HG02884 (cell line): ENCODE measurements around the gene CEP250.

ENCODE experiments used
- ATAC-seq: cut with Tn5 transposase; IDR thresholded peaks from one replicate; pipeline ENCODE4 v1.9.1; 2021; ENCODE audit warnings: mild to moderate bottlenecking, moderate library complexity; ENCODE audit not compliant: unreplicated experiment

CEP250 gene, protein sequence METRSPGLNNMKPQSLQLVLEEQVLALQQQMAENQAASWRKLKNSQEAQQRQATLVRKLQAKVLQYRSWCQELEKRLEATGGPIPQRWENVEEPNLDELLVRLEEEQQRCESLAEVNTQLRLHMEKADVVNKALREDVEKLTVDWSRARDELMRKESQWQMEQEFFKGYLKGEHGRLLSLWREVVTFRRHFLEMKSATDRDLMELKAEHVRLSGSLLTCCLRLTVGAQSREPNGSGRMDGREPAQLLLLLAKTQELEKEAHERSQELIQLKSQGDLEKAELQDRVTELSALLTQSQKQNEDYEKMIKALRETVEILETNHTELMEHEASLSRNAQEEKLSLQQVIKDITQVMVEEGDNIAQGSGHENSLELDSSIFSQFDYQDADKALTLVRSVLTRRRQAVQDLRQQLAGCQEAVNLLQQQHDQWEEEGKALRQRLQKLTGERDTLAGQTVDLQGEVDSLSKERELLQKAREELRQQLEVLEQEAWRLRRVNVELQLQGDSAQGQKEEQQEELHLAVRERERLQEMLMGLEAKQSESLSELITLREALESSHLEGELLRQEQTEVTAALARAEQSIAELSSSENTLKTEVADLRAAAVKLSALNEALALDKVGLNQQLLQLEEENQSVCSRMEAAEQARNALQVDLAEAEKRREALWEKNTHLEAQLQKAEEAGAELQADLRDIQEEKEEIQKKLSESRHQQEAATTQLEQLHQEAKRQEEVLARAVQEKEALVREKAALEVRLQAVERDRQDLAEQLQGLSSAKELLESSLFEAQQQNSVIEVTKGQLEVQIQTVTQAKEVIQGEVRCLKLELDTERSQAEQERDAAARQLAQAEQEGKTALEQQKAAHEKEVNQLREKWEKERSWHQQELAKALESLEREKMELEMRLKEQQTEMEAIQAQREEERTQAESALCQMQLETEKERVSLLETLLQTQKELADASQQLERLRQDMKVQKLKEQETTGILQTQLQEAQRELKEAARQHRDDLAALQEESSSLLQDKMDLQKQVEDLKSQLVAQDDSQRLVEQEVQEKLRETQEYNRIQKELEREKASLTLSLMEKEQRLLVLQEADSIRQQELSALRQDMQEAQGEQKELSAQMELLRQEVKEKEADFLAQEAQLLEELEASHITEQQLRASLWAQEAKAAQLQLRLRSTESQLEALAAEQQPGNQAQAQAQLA (N-terminal part only)

DNA sequence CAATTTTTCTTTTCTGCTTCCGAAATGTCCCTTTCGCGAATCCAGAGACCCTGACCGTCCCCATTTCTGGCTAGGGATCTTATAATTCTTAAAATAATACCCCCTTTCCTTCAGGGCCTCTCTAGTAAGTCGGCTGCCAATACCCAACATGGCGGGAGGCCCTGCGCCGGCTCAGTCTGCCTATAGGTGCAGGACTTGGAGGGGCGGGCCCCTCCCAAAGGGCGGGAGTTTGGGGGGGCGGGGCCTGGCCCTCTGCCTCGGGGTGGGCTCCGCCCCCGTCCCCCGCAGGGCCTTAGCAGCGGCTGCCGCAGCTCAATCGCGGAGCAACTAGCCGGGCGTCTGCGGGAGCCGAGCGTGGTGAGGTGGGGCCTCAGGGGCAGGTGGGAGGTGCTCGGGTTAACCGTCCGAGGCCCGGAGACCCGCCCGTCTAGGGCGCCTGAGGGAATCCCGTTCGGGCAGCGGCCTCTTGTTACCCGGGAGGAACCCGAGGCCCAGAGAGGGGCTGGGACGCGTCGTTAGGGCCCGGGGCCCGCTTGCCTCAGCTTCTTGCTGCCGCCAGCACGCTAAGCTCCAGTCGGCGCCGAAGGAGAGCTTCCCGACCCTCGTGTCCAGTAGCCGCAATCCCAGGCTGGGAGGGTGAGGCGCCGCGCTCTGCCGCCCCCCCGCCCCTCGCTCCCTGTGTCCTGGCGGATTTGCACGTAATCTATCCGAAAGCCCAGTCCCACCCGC is at the start of gene CEP250:
Gene CEP250, plus strand, starts transcription at position 718 of the 729 bp plus-strand sequence. CDS start 6,770 bp downstream, outside the sequence.
- ATAC-seq: peak; percentile 82

DNA sequence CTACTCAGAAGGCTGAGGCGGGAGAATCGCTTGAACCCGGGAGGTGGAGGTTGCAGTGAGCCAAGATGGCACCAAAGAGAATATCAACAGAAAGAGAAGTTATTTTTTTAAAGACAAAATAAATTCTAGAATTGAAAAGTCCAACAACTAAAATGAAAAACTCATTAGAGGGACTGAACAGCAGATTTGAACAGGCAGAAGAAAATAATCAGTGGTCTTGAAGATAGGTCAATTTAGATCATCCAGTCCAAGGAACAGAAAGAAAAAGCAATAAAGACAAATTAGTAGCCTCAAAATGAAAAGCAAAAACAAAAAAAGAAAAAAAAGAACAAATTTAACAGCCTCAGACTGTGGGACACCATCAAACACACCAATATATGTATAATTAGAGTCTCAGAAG is 49.6 kb upstream of the CEP250 start:
- no peak for ATAC-seq

GRCh38 chr20:35408270-35408669 is 47.1 kb upstream of the CEP250 start:
- no peak for ATAC-seq

GRCh38 chr20:35409542-35409941 is 45.9 kb upstream of the CEP250 start:
- no peak for ATAC-seq

DNA sequence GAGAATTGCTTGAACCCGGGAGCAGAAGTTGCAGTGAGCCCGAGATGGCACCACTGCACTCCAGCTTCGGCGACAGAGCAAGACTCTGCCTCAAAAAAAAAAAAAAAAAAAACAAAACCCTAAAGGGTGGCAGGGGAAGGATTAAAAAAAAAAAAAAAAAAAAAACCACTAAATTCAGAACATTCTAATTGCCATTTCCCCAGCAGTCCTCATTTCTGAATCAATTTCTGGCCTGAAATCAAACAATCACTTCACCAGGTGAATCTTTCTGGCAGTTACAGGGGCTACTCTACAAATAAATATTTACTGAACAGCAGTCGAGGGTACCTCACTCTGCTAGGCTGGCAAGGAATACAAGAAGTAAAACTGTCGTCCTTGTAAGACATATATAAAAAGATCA is 44.8 kb upstream of the CEP250 start:
- no peak for ATAC-seq

DNA sequence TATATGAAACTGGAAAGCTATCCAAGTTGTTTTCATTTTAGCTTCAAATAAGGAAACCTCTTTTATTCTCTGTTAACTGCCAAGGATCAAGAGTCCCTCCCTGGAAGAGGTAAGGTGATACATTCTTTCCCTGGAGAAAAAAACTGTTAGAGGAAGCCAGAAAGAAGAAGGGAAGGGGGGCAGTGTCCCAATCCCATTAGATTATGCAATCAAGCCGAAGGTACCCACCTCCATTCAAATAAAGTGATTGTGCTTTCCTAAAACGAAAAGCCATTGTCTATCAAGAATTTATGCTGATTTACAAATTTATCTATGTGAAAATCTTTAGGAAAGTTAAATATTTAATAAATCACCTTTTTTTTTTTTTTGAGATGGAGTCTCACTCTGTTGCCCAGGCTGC is 34.1 kb upstream of the CEP250 start:
- ATAC-seq: no peak

- no peak for ATAC-seq
These were observed 23.6 kb upstream of the CEP250 start for GRCh38 chr20:35431621-35432429.

DNA sequence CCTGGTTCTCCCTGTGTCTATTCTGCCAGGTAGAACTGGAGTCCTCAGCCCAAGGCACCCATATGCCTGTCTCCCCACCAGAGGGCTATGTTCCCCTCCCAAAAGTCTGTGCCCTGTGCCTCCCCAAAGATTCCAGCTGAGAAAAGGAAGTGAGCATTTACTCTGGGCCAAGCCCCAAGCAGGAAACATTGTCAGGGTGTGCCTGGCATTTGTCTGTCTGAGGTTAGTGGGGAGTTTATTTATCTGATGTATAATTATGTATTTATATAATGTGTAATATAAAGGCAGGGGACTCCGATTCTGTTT is 23.0 kb upstream of the CEP250 start:
- no peak for ATAC-seq

DNA sequence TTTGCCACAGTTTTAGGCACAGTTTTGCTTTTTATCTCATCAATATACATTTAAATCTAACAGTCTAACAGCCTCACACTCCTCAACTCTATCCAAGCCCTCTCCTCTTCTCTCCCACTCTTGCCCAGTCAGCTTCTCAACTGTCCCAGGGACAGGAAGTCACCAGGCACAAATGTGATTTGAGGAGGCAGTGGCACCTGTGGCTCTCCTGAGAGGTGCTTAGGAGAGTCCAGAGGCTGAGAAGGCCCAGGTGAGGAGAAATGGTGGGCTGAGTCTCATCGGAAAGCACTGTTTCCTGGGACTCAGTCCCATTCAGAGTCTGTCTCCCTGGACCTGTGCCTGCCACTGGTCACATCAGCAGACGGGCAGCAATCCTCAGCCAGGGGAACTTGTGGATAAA is 22.1 kb upstream of the CEP250 start:
- no peak for ATAC-seq

DNA sequence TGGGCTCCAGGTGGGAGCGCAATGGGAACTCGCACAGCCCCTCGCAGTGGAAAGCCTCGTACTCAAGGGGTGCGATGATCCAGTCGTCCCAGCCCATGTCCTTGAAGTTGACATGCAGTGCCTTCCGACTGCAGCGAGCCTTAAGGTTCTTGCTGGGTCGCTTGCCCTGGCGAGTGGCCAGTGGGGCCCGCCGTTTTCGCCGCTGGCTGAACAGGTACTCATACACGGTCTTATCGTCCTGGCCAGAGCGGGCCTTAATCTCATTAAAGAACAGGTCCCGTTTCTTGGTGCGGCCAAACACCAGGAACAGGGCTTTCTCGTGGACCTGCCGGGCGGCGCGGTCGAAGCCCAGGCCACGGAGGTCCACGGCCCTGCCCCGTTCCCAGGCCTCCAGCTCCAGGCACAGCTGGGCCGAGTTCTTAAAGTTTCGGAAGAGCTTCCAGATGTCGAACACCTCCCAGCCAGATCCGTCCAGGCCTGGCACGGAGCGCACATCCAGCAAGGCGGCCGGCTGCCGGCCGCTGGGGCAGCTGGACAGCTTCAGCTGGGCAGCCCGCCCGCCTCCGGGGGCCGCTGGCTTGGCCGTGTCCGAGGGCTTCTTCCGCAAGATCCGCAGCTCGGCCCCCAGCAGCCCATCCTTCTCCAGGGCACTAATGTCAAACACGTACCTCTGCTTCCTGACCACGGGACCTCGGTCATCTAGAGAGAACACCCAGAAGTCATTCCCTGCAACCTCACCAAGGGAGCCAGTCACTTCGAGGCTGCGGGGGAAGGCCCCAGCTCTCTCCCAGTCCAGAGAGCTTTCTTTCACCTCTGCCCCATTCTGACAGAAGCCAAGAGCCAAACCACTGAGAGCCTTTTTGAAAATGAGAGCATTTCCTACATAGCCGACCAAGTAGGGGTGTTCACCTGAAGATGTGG is 21.1 kb upstream of the CEP250 start:
- ATAC-seq: no peak

DNA sequence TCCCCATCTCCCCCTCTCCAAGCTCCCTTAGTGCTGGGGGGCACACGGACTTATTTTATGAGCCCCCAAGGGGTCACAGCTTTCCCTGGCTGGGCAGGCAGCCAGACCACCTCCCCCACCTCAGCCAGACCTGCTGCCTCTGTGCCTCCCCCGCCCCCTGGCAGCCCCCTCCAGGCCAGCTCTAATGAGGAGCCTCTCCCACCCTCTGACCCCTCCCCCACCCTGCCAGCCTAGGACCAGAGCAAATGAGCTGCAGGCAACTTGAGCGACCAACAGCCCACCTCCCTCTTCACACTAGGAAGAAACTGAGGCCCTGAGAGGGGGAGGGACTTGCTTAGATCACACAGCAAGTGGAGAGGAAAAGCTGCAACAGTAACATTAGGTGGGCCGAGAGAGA is 19.2 kb upstream of the CEP250 start:
- no peak for ATAC-seq

- ATAC-seq: no peak
These were observed 17.8 kb upstream of the CEP250 start for GRCh38 chr20:35437599-35437998.

GRCh38 chr20:35443003-35443402 is 12.4 kb upstream of the CEP250 start:
- no peak for ATAC-seq

DNA sequence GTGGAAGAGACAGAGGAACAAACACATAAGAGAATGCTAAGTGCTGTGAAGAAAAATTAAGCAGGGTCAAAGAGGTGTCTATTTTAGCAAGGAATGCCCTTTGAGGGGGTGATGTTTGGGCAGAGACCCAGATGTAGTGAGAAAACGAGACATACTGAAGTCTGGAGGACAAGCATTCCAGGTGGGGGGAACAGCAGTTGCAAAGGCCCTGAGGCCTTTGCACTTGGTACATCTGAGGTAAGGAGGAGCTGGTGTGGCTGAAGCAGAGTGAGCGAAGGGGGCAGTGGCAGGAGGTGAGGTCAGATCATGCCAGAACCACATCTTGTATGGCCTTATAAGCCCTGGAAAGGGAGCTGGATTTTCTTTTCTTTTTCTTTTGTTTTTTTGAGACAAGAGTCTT is 11.2 kb upstream of the CEP250 start:
- no peak for ATAC-seq

- no peak for ATAC-seq
These were observed 8.9 kb upstream of the CEP250 start for GRCh38 chr20:35446356-35447078.

DNA sequence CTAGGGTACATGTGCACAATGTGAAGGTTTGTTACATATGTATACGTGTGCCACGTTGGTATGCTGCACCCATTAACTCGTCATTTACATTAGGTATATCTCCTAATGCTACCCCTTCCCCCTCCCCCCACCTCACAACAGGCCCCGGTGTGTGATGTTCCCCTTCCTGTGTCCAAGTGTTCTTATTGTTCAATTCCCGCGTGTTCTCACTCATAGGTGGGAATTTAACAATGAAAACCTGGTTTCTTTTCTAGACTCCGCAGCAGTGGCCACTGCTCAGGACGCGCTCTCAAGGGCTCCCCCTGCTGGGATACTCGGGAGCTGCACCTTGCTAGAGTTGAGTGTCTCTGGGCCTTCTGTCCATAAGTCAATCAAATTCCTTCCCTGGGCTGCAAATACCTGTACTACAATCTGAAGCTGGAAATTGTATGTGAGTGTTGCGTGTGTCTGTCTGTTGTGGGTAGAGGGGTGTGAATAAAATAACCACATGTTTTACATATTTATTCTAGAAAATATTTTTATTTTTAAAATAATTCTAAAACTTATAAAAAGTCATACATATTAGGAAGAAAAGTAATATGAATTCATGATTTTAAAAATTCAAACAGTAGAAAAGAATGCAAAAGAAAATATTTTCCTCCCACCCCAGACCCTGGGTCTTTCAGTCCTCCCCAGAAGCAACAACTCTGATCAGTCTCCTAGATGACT is 8.2 kb upstream of the CEP250 start:
- no peak for ATAC-seq

- ATAC-seq: no peak
These were observed 6.5 kb upstream of the CEP250 start for GRCh38 chr20:35448788-35449373.
